KMS-11 (cell line): Measurements from ENCODE around the gene COPA.

Experiments
- H2AFZ ChIP-seq: fragments of 200-600 bp; sonication (generic); 2 replicates; pipeline ENCODE4 v1.6.1; 2016; ENCODE audit warnings: antibody characterized with exemption, mixed run types, low read depth
- H3K27ac ChIP-seq: fragments of 200-600 bp; sonication (generic); 2 replicates; pipeline ENCODE4 v1.6.1; 2016; ENCODE audit warnings: mild to moderate bottlenecking, mixed run types
- H3K27me3 ChIP-seq: fragments of 200-600 bp; sonication (generic); 2 replicates; pipeline ENCODE4 v1.6.1; 2017; ENCODE audit warnings: mild to moderate bottlenecking, low read depth, mixed run types, moderate library complexity; ENCODE audit not compliant: insufficient read depth
- H3K36me3 ChIP-seq: fragments of 200-600 bp; sonication (generic); 2 replicates; pipeline ENCODE4 v1.6.1; 2017; ENCODE audit warnings: mild to moderate bottlenecking, mixed run types; ENCODE audit not compliant: insufficient read depth
- H3K4me1 ChIP-seq: fragments of 200-600 bp; sonication (generic); 2 replicates; pipeline ENCODE4 v1.6.1; 2016; ENCODE audit warnings: mild to moderate bottlenecking, low read depth, mixed run types; ENCODE audit not compliant: poor library complexity, severe bottlenecking
- H3K4me2 ChIP-seq: fragments of 200-600 bp; sonication (generic); 2 replicates; pipeline ENCODE4 v1.7.0; 2016; ENCODE audit warnings: mild to moderate bottlenecking, mixed run types
- H3K4me3 ChIP-seq: fragments of 200-600 bp; sonication (generic); IDR thresholded peaks from 2 replicates; pipeline ENCODE4 v1.6.1; 2017; ENCODE audit warnings: low read depth, low read length, mixed read lengths; ENCODE audit not compliant: insufficient read depth
- H3K79me2 ChIP-seq: fragments of 200-600 bp; sonication (generic); 2 replicates; pipeline ENCODE4 v1.6.1; 2016; ENCODE audit warnings: low read depth, mixed run types; ENCODE audit not compliant: insufficient read depth
- H3K9ac ChIP-seq: fragments of 200-600 bp; sonication (generic); 2 replicates; pipeline ENCODE4 v1.6.1; 2016; ENCODE audit warnings: mild to moderate bottlenecking, mixed run types
- H4K20me1 ChIP-seq: fragments of 200-600 bp; sonication (generic); 2 replicates; pipeline ENCODE4 v1.6.1; 2016; ENCODE audit warnings: mild to moderate bottlenecking, mixed run types; ENCODE audit not compliant: insufficient read depth
- CTCF ChIP-seq: fragments of 200-600 bp; sonication (generic); conservative IDR thresholded peaks from 2 replicates; pipeline ENCODE4 v1.6.1; 2017; ENCODE audit warnings: low read depth, mild to moderate bottlenecking, antibody characterized with exemption, low read length, moderate library complexity, mixed read lengths

Gene COPA

GRCh38 chr1:160244209-160244608 lies 98.8 kb downstream of the COPA start:
- Histone ChIP-seq H3K36me3 (peaks cover 6% of the 10 kb centered on the region; the same call in 1 of the 2 replicates), H2AFZ (no peak overlapping the region), H3K79me2 (peaks cover 53% of the 10 kb centered on the region), H3K4me2 (no peak overlapping the region), H3K27ac (no peak overlapping the region), H4K20me1 (no peaks in the 10 kb centered on the region; the same call in 1 of the 2 replicates), H3K4me3 (no peak overlapping the region), H3K4me1 (peaks cover 55% of the 10 kb centered on the region), H3K9ac (no peak overlapping the region), H3K27me3 (no peaks in the 10 kb centered on the region)
- no peak for TF ChIP-seq CTCF

DNA sequence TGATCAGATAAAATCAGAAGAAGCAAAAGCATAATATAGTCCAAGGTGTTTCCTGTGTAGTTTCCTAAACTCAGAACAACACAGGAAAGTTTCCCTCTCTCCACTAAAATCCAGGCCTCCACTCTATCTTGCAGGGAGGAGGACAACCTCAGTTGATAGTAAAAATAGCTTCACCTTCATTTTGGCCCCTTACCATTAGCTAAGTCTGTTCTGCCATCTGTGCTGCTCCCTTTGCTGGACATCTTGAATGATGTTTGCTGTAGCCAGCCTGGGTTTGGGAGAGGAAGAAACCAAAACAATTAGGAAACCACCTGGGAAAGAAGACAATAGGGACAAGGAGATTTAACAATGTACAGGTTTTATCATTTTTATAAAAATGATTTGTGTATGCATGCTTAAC lies 99.3 kb downstream of the COPA start:
- no peaks in the 10 kb centered on the region for H3K27me3 ChIP-seq
- no peak overlapping the region for H3K4me3 ChIP-seq
- H2AFZ ChIP-seq: no peak overlapping the region
- H3K4me2 ChIP-seq: no peak overlapping the region
- H3K4me1 ChIP-seq: peaks cover 55% of the 10 kb centered on the region
- no peak overlapping the region; the same call in 1 of the 2 replicates for H3K27ac ChIP-seq
- H3K36me3 ChIP-seq: peaks cover 7% of the 10 kb centered on the region; the same call in 1 of the 2 replicates
- no peak overlapping the region for H3K9ac ChIP-seq
- TF ChIP-seq CTCF: no peak
- H3K79me2 ChIP-seq: peaks cover 48% of the 10 kb centered on the region
- H4K20me1 ChIP-seq: no peaks in the 10 kb centered on the region; the same call in 1 of the 2 replicates

DNA sequence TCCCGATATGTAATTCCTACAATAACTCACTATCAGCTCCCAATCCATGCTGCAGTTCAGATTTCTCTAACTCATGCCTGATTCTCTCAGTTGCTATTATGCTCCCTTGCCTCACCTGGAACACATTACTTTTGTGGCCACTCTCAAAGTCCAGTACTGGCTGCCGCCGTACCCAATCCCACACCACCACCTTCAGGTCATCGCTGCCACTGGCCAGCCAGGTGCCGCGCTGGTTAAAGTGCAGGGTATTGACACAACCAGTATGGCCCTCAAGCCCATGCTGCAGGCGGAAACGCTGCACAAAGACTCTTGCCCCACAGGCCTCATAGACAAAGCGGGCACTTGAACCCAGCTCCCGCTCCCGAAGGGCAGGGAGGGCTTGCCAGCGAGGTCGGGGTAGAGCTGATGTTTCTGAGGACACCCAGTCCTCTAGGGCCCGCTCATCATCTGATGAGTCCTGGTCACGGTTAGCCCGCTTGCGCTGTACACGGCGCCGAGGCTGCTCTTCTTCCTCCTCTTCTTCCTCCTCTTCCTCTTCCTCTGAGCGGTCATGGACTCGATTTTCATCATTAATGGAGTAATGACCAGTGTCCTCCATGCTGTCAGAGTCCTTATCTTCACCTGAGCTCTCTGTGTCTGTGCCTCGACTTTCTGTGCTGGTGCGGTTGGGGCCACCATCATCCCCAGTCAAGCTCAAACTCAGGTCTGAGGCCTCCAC lies 103.3 kb downstream of the COPA start:
- Histone ChIP-seq H3K27me3 (no peaks in the 10 kb centered on the region), H3K27ac (no peak overlapping the region), H4K20me1 (no peaks in the 10 kb centered on the region), H3K4me3 (no peak overlapping the region), H3K4me2 (no peak overlapping the region; the same call in 1 of the 2 replicates), H2AFZ (no peak overlapping the region), H3K79me2 (peaks cover 8% of the 10 kb centered on the region; the same call in 1 of the 2 replicates), H3K4me1 (peaks cover 47% of the 10 kb centered on the region), H3K36me3 (peaks cover 25% of the 10 kb centered on the region; the same call in 1 of the 2 replicates), H3K9ac (no peak overlapping the region)
- no peak for TF ChIP-seq CTCF
